B cell (primary cell): Measurements from ENCODE around the gene CDK10.
"Not testable (repeated sequence)": the region's sequence is repeated elsewhere in the genome, so short reads cannot be mapped to it uniquely, and the experiment has no call there.

Source experiments
- CTCF ChIP-seq: fragments of 200-600 bp; IDR thresholded peaks from one replicate; pipeline ENCODE4 v1.8.0; 2022; ENCODE audit warnings: antibody characterized with exemption, mild to moderate bottlenecking
- EZH2 ChIP-seq: IDR thresholded peaks from 2 replicates; pipeline ENCODE4 v1.6.1; 2012; ENCODE audit warnings: borderline replicate concordance, low read depth, mild to moderate bottlenecking, moderate library complexity, low read length; ENCODE audit not compliant: insufficient read depth, poor library complexity, severe bottlenecking

- not testable (repeated sequence) for TF ChIP-seq CTCF, EZH2
Measured at GRCh38 chr16:89694784-89695085, 8.2 kb downstream of the CDK10 start.
